HepG2 (cell line): ENCODE data around the gene AKR1C2. TPM values are rescaled to one million over a fixed set of nuclear protein-coding genes. Genes with fewer than 3 reads are reported as not detected.
"Not testable (repeated sequence)": the region's sequence is repeated elsewhere in the genome, so short reads cannot be mapped to it uniquely, and the experiment has no call there.

ENCODE experiments used
- ATAC-seq: fragments of 200-7000 bp; cut with Tn5 transposase; 3 replicates; pipeline ENCODE4 v1.9.1; 2020; ENCODE audit warnings: mild to moderate bottlenecking, moderate library complexity
- BruUV-seq: library from RNA; stranded (reverse); fragments of 400-500 nt; replicated peaks from 2 replicates; lab custom pipeline; 2021; lab: Mats Ljungman, UMichigan
- CTCF ChIA-PET: fragments of 300-600 bp; formaldehyde crosslinking; extraction: SDS; loops from one replicate; lab custom pipeline; 2021; ENCODE audit warnings: low total read pairs, inconsistent platforms, low intra/inter-chr PET ratio; lab: Yijun Ruan, JAX
- POLR2A ChIA-PET: fragments of 350-600 bp; sonication (Branson Sonifier 250); formaldehyde crosslinking; loops from one replicate; lab custom pipeline; 2020; ENCODE audit warnings: antibody characterized with exemption, inconsistent platforms; lab: Yijun Ruan, JAX
- DNase-seq: peaks from one replicate; pipeline ENCODE4 v3.0.0-alpha.2; 2015; ENCODE audit warnings: low spot score
- FAIRE-seq: peaks from 3 replicates; lab custom pipeline; 2011; peaks lifted over from hg19 to GRCh38; lab: Jason Lieb, UNC
- H2AFZ ChIP-seq: one replicate; pipeline ENCODE4 v1.6.1; 2011; ENCODE audit warnings: low read length, inconsistent platforms
- H3K27ac ChIP-seq: fragments of 300-600 bp; 3 replicates; pipeline ENCODE4 v1.8.0; 2011; ENCODE audit warnings: mixed run types, mild to moderate bottlenecking, mixed read lengths, low read length, inconsistent platforms; ENCODE audit not compliant: insufficient read depth; ENCODE audit errors: extremely low read length
- H3K27me3 ChIP-seq, 2 experiments: fragments of 200-600 bp in 1 of 2; 2 replicates in 1 of 2; 3 replicates in 1 of 2; pipeline versions ENCODE4 v1.6.0 to v1.8.0; 2011; ENCODE audit warnings: low read length in 2 of 2, mild to moderate bottlenecking in 2 of 2, moderate library complexity in 2 of 2, inconsistent platforms in 1 of 2; ENCODE audit not compliant: insufficient read depth in 2 of 2, control insufficient read depth in 1 of 2
- H3K36me3 ChIP-seq, 2 experiments: fragments of 200-600 bp in 1 of 2; replicated peaks in 1 of 2; 2 replicates in 1 of 2; 3 replicates in 1 of 2; pipeline versions ENCODE4 v1.5.1 to v1.8.0; 2011; ENCODE audit warnings: low read length in 2 of 2, inconsistent platforms in 1 of 2; ENCODE audit not compliant: insufficient read depth in 2 of 2, control insufficient read depth in 1 of 2
- H3K4me1 ChIP-seq: 2 replicates; pipeline ENCODE4 v1.5.1; 2012; ENCODE audit warnings: low read length, inconsistent platforms; ENCODE audit not compliant: insufficient read depth
- H3K4me2 ChIP-seq: 2 replicates; pipeline ENCODE4 v1.6.0; 2011; ENCODE audit warnings: low read depth, low read length, inconsistent platforms
- H3K4me3 ChIP-seq, 3 experiments: fragments of 200-600 bp in 1 of 3; sonication (generic), shearing (Covaris generic) in 1 of 3; replicated peaks in 1 of 3; 2 replicates each; pipeline ENCODE4 v1.5.1; 2011 to 2016; ENCODE audit warnings: low read length in 3 of 3, inconsistent platforms in 2 of 3, low read depth in 2 of 3, mild to moderate bottlenecking in 2 of 3, control low read depth in 1 of 3, mixed read lengths in 1 of 3; ENCODE audit not compliant: insufficient read depth in 1 of 3
- H3K79me2 ChIP-seq: one replicate; pipeline ENCODE4 v1.6.1; 2011; ENCODE audit warnings: low read length, inconsistent platforms; ENCODE audit not compliant: insufficient read depth
- H3K9ac ChIP-seq: 2 replicates; pipeline ENCODE4 v1.6.0; 2011; ENCODE audit warnings: mild to moderate bottlenecking, low read depth, low read length, inconsistent platforms; ENCODE audit not compliant: insufficient read depth
- H3K9me3 ChIP-seq: 2 replicates; pipeline ENCODE4 v1.5.1; 2012; ENCODE audit warnings: mild to moderate bottlenecking, low read length
- H4K20me1 ChIP-seq: 2 replicates; pipeline ENCODE4 v1.6.0; 2011; ENCODE audit warnings: inconsistent platforms, mild to moderate bottlenecking, low read length, moderate library complexity; ENCODE audit not compliant: insufficient read depth
- AHDC1 ChIP-seq: sonication (generic); formaldehyde crosslinking; IDR thresholded peaks from 2 replicates; pipeline ENCODE4 v1.5.1; 2020; ENCODE audit warnings: mild to moderate bottlenecking, missing genetic modification reagents, borderline replicate concordance
- EP300 ChIP-seq, 3 experiments: sonication (generic) in 1 of 3; formaldehyde crosslinking in 1 of 3; IDR thresholded peaks; 2 replicates each; pipeline versions ENCODE4 v1.5.1 to v1.6.1; 2011 to 2020; ENCODE audit warnings: low read depth in 2 of 3, low read length in 2 of 3, borderline replicate concordance in 1 of 3, improper control_type of control experiment in 1 of 3, mild to moderate bottlenecking in 1 of 3, missing genetic modification reagents in 1 of 3, moderate library complexity in 1 of 3
- GATAD2A ChIP-seq: IDR thresholded peaks from 2 replicates; pipeline ENCODE4 v1.6.1; 2016
- HNF4A ChIP-seq: sonication (generic); formaldehyde crosslinking; IDR thresholded peaks from 2 replicates; pipeline ENCODE4 v1.4.0; 2020; ENCODE audit warnings: missing genetic modification reagents
- KAT2B ChIP-seq: fragments of 150-350 bp; IDR thresholded peaks from 2 replicates; pipeline ENCODE4 v1.6.1; 2014; ENCODE audit warnings: low read depth, low read length, borderline replicate concordance
- MIXL1 ChIP-seq: IDR thresholded peaks from 2 replicates; pipeline ENCODE4 v1.6.1; 2016
- ONECUT2 ChIP-seq: sonication (generic); formaldehyde crosslinking; IDR thresholded peaks from 2 replicates; pipeline ENCODE4 v1.4.0; 2020; ENCODE audit warnings: missing genetic modification reagents
- SOX6 ChIP-seq, 2 experiments: fragments of 450-650 bp in 1 of 2; sonication (generic) in 1 of 2; formaldehyde crosslinking in 1 of 2; IDR thresholded peaks; 2 replicates each; pipeline versions ENCODE4 v1.4.0 to v1.6.1; 2017 to 2020; ENCODE audit warnings: antibody characterized with exemption in 1 of 2, mild to moderate bottlenecking in 1 of 2, missing genetic modification reagents in 1 of 2
- ZMYM4 ChIP-seq: sonication (generic); formaldehyde crosslinking; IDR thresholded peaks from 2 replicates; pipeline ENCODE4 v1.8.1; 2023; ENCODE audit warnings: mild to moderate bottlenecking, missing genetic modification reagents
- ZNF331 ChIP-seq: sonication (generic); formaldehyde crosslinking; IDR thresholded peaks from 2 replicates; pipeline ENCODE4 v1.4.0; 2020; ENCODE audit warnings: missing genetic modification reagents
- WGBS: methylation state at CpG from one replicate; pipeline ENCODE4 v1.1.6; 2017; ENCODE audit warnings: low lambda C conversion rate; 5-methylcytosine and 5-hydroxymethylcytosine counted together
- in situ Hi-C: cut with HindIII; loops from 2 replicates; pipeline ENCODE4 v1.10.0; 2017; ENCODE audit warnings: low pct_unique_long_range_greater_than_20kb; ENCODE audit not compliant: extremely low pct_ligation_motif_present
- intact Hi-C: fragments of 100-400 bp; cut with micrococcal nuclease; formaldehyde crosslinking; loops from one replicate; pipeline ENCODE4 v1.10.0; 2022; ENCODE audit not compliant: unreplicated experiment
- polyA plus RNA-seq, 8 experiments: library from polyadenylated mRNA; depleted of rRNA in 3 of 8; stranded (reverse) in 7 of 8; unstranded in 1 of 8; fragments of >200 nt; fragmentation: Illumina TruSeq in 4 of 8; extraction: Trizol in 4 of 8; gene quantifications; 2 replicates each; pipeline versions ENCODE4 v1.2.1 to v1.2.3, GENCODE V29; 2011 to 2016; ENCODE audit warnings: low read depth in 4 of 8, missing spikeins in 1 of 8, mixed read lengths in 1 of 8; ENCODE audit not compliant: insufficient read depth in 1 of 8
- total RNA-seq, 5 experiments: library from RNA; depleted of rRNA; stranded (reverse); fragments of >200 nt; fragmentation: Illumina TruSeq; extraction: Trizol; gene quantifications; 2 replicates each; pipeline ENCODE4 v1.2.3, GENCODE V29; 2016; ENCODE audit warnings: low read depth in 1 of 5
- TF ChIP-seq, protein P1 (sequence below): sonication (generic); formaldehyde crosslinking; conservative IDR thresholded peaks from 2 replicates; pipeline ENCODE4 v1.4.0; 2020; ENCODE audit warnings: mild to moderate bottlenecking, missing genetic modification reagents, moderate library complexity

Gene AKR1C2
- total and polyA plus RNA-seq, 2 of the 13 experiments (the other 11 are each of a cell fraction or from before 2014, with no cell fraction given): 140 to 900 TPM

DNA sequence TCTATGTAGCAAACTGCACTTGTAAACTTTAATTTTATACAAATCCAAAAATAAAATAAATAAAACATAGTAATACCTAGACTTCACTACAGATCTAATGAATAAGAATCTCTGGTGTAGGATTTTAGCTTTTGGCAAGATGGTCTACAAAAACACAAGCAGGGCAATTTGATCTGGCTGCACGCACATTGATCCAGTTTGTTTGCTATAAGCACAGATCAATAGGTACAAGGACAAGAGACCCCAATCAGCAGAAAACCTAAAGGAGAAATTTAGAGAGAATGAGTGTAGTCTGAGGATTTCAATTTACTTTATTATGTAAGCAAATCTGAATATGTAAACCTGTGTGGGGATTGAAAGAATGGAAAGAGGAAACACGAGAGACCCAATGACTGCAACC, 7.7 kb upstream of the AKR1C2 start:
- peaks cover 58% of the 10 kb centered on the region for H3K4me1 ChIP-seq
- intact Hi-C loops: loop anchor here (10.0 kb wide), 1 partner anchor 273 kb away; no protein-coding TSS in a partner anchor
- 90% methylated on average over 2 of the region's 2 CpGs for WGBS
- H3K9me3 ChIP-seq; H3K4me3 ChIP-seq; H4K20me1 ChIP-seq; BruUV-seq; H3K27me3 ChIP-seq; in situ Hi-C loops; ATAC-seq; H3K4me2 ChIP-seq; DNase-seq; TF ChIP-seq EP300 (CRISPR knock-in tag; IDR thresholded peaks at IDR 0.05; ENCODE audit: borderline replicate concordance); SOX6 (IDR thresholded peaks at IDR 0.05): not testable (repeated sequence)
- TF ChIP-seq HNF4A (CRISPR knock-in tag) (0 out of 2 replicates have a peak, but pooled peaks have one; percentile 8), AHDC1 (CRISPR knock-in tag) (peak; percentile 42; the same call in 1 of the 2 replicates), ZMYM4 (CRISPR knock-in tag) (0 out of 2 replicates have a peak, but pooled peaks have one; percentile 18), ZNF331 (CRISPR knock-in tag) (0 out of 2 replicates have a peak, but pooled peaks have one; percentile 35), EP300 (IDR thresholded peaks at IDR 0.05; ENCODE audit: low read depth in 2 of 2, low read length in 2 of 2) (0 out of 4 replicates have a peak, but pooled peaks of 1 of the 2 experiments have one; percentile 5), MIXL1 (CRISPR knock-in tag) (0 out of 2 replicates have a peak, but pooled peaks have one; percentile 23), KAT2B (peak; percentile 65; the same call in 1 of the 2 replicates), SOX6 (CRISPR knock-in tag; IDR thresholded peaks at IDR 0.05) (peak; percentile 37; the same call in 1 of the 2 replicates), ONECUT2 (peak; percentile 83), GATAD2A (peak; percentile 74)
- TF ChIP-seq, protein P1, sequence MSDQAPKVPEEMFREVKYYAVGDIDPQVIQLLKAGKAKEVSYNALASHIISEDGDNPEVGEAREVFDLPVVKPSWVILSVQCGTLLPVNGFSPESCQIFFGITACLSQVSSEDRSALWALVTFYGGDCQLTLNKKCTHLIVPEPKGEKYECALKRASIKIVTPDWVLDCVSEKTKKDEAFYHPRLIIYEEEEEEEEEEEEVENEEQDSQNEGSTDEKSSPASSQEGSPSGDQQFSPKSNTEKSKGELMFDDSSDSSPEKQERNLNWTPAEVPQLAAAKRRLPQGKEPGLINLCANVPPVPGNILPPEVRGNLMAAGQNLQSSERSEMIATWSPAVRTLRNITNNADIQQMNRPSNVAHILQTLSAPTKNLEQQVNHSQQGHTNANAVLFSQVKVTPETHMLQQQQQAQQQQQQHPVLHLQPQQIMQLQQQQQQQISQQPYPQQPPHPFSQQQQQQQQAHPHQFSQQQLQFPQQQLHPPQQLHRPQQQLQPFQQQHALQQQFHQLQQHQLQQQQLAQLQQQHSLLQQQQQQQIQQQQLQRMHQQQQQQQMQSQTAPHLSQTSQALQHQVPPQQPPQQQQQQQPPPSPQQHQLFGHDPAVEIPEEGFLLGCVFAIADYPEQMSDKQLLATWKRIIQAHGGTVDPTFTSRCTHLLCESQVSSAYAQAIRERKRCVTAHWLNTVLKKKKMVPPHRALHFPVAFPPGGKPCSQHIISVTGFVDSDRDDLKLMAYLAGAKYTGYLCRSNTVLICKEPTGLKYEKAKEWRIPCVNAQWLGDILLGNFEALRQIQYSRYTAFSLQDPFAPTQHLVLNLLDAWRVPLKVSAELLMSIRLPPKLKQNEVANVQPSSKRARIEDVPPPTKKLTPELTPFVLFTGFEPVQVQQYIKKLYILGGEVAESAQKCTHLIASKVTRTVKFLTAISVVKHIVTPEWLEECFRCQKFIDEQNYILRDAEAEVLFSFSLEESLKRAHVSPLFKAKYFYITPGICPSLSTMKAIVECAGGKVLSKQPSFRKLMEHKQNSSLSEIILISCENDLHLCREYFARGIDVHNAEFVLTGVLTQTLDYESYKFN (CRISPR knock-in tag): peak; percentile 65; the same call in 1 of the 2 replicates
- TF ChIP-seq, all 625 proteins: peak for 11; not testable (repeated sequence) for 614
- POLR2A ChIA-PET, CTCF ChIA-PET, H3K79me2 ChIP-seq, H2AFZ ChIP-seq, H3K36me3 ChIP-seq, H3K9ac ChIP-seq: not testable (repeated sequence)
- H3K27ac ChIP-seq: peak overlapping the region; percentile 47
- FAIRE-seq: peak; percentile 46
